Activated gamma-delta T cell treated with anti-CD3 and anti-CD28 coated beads, Interleukin-2, amount 50 U/mL, for 16 hours (primary cell): ENCODE results near the gene ARMC9.
"Not testable (repeated sequence)": the region's sequence is repeated elsewhere in the genome, so short reads cannot be mapped to it uniquely, and the experiment has no call there.

Experiments
- DNase-seq: peaks from one replicate; pipeline ENCODE4 v3.0.0-alpha.2; 2020; ENCODE audit warnings: low read depth

The ARMC9 gene

GRCh38 chr2:231342061-231342711 lies 143.8 kb downstream of the ARMC9 start:
- no peak for DNase-seq

- DNase-seq = no peak
These were observed 144.7 kb downstream of the ARMC9 start for GRCh38 chr2:231343006-231343710.

GRCh38 chr2:231343988-231344387 lies 145.6 kb downstream of the ARMC9 start:
- DNase-seq = no peak

GRCh38 chr2:231344851-231345250 lies 146.4 kb downstream of the ARMC9 start:
- no peak for DNase-seq

GRCh38 chr2:231347081-231347480 lies 148.7 kb downstream of the ARMC9 start:
- no peak for DNase-seq

- no peak for DNase-seq
These were observed 149.2 kb downstream of the ARMC9 start for GRCh38 chr2:231347638-231348037.

- DNase-seq = no peak
These were observed 149.7 kb downstream of the ARMC9 start for GRCh38 chr2:231348173-231348572.

- no peak for DNase-seq
These were observed 150.4 kb downstream of the ARMC9 start for GRCh38 chr2:231348704-231349373.

GRCh38 chr2:231349374-231349735 lies 150.9 kb downstream of the ARMC9 start:
- not testable (repeated sequence) for DNase-seq

GRCh38 chr2:231351648-231352047 lies 153.2 kb downstream of the ARMC9 start:
- no peak for DNase-seq

- no peak for DNase-seq
These were observed 155.0 kb downstream of the ARMC9 start for GRCh38 chr2:231353469-231353868.

- DNase-seq = no peak
These were observed 157.4 kb downstream of the ARMC9 start for GRCh38 chr2:231355508-231356465.

- no peak for DNase-seq
These were observed 158.0 kb downstream of the ARMC9 start for GRCh38 chr2:231356466-231356844.

- no peak for DNase-seq
These were observed 158.6 kb downstream of the ARMC9 start for GRCh38 chr2:231357048-231357447.

GRCh38 chr2:231357931-231358330 lies 159.5 kb downstream of the ARMC9 start:
- DNase-seq = no peak

GRCh38 chr2:231359441-231359840 lies 161.0 kb downstream of the ARMC9 start:
- DNase-seq = no peak

- no peak for DNase-seq
These were observed 161.5 kb downstream of the ARMC9 start for GRCh38 chr2:231359948-231360347.

GRCh38 chr2:231360401-231360800 lies 162.0 kb downstream of the ARMC9 start:
- DNase-seq = no peak

- DNase-seq = no peak
These were observed 162.5 kb downstream of the ARMC9 start for GRCh38 chr2:231360881-231361371.

- DNase-seq = no peak
These were observed 163.5 kb downstream of the ARMC9 start for GRCh38 chr2:231361701-231362554.

GRCh38 chr2:231362555-231363184 lies 164.2 kb downstream of the ARMC9 start:
- DNase-seq = no peak
